RWPE1 (cell line): ENCODE results near the gene ZNF230.

Experiments
- CTCF ChIA-PET: fragments of 350-600 bp; sonication (Branson Sonifier 250); formaldehyde crosslinking; extraction: SDS; loops from one replicate; lab custom pipeline; 2021; lab: Yijun Ruan, JAX
- POLR2A ChIA-PET: fragments of 400-600 bp; formaldehyde crosslinking; extraction: SDS; loops from one replicate; lab custom pipeline; 2020; ENCODE audit warnings: antibody characterized with exemption; ENCODE audit not compliant: low non-redundant PET; lab: Yijun Ruan, JAX
- DNase-seq: peaks from one replicate; pipeline ENCODE4 v3.0.0; 2012; ENCODE audit warnings: low spot score
- H3K27ac ChIP-seq: fragments of 450-650 bp; 2 replicates; pipeline ENCODE4 v1.5.1; 2017
- CTCF ChIP-seq: fragments of 450-650 bp; conservative IDR thresholded peaks from 2 replicates; pipeline ENCODE4 v1.5.1; 2017; ENCODE audit warnings: low read depth, mild to moderate bottlenecking

The ZNF230 gene

GRCh38 chr19:44002566-44003460 is at the start of gene ZNF230:
ZNF230 (plus strand) TSS chr19:44002957; CDS start chr19:44007079, 4,122 bp downstream.
- no peak for TF ChIP-seq CTCF
- ChIA-PET POLR2A (no interaction called here), CTCF (interaction anchor here (0.6 kb wide), 2 partner anchors 19 to 120 kb away, joined by 3 read pairs; no protein-coding TSS in a partner anchor)
- peak within 1 kb of the TSS; percentile 69 for H3K27ac ChIP-seq
- peak; percentile 92 for DNase-seq

- no peak overlapping the region for H3K27ac ChIP-seq
- ChIA-PET CTCF (no interaction called here), POLR2A (no interaction called here)
- no peak for DNase-seq
- TF ChIP-seq CTCF: no peak
Observed at GRCh38 chr19:43956827-43957226, 45.9 kb upstream of the ZNF230 start.

- no peak for DNase-seq
- no peak overlapping the region for H3K27ac ChIP-seq
- TF ChIP-seq CTCF: no peak
- CTCF ChIA-PET: no interaction called here
- POLR2A ChIA-PET: no interaction called here
Observed at GRCh38 chr19:43957891-43958290, 44.9 kb upstream of the ZNF230 start.

GRCh38 chr19:43960411-43960810 is 42.3 kb upstream of the ZNF230 start:
- H3K27ac ChIP-seq: no peak overlapping the region
- ChIA-PET POLR2A (no interaction called here), CTCF (interaction anchor here (0.6 kb wide), 1 partner anchor 14 kb away, joined by 5 read pairs; no protein-coding TSS in a partner anchor)
- TF ChIP-seq CTCF: no peak
- DNase-seq: no peak

GRCh38 chr19:43966079-43966694 is 36.6 kb upstream of the ZNF230 start:
- no peak for DNase-seq
- ChIA-PET CTCF (no interaction called here), POLR2A (no interaction called here)
- TF ChIP-seq CTCF: no peak
- no peak overlapping the region for H3K27ac ChIP-seq

GRCh38 chr19:43976732-43977131 is 26.0 kb upstream of the ZNF230 start:
- POLR2A ChIA-PET: no interaction called here

More at GRCh38 chr19:43976732-43977131, 26.0 kb upstream of the ZNF230 start:
- CTCF ChIA-PET: interaction anchor here (0.7 kb wide), 1 partner anchor 121 kb away, joined by 3 read pairs; no protein-coding TSS in a partner anchor
- no peak for DNase-seq
- TF ChIP-seq CTCF: no peak
- H3K27ac ChIP-seq: no peak overlapping the region
